ENCODE results near the gene SPOUT1.
A peak's percentile ranks its signal among the peaks of the same experiment; 100 is the strongest.
"Not testable (repeated sequence)": the region's sequence is repeated elsewhere in the genome, so short reads cannot be mapped to it uniquely, and the experiment has no call there.

The SPOUT1 gene

GRCh38 chr9:128829477-128830251 is at the start of gene SPOUT1:
SPOUT1 (minus strand) TSS chr9:128829794; CDS start chr9:128829780, 14 bp downstream.
- DNase-seq (ENCODE audit: low read depth, low spot score) = peak; percentile 61

- DNase-seq (ENCODE audit: low read depth, low spot score) = no peak
These were observed 48.3 kb upstream of the SPOUT1 start for GRCh38 chr9:128877852-128878251.

- not testable (repeated sequence) for DNase-seq (ENCODE audit: low read depth, low spot score)
These were observed 41.3 kb upstream of the SPOUT1 start for GRCh38 chr9:128870941-128871265.

- DNase-seq (ENCODE audit: low read depth, low spot score) = no peak
These were observed 40.7 kb upstream of the SPOUT1 start for GRCh38 chr9:128870128-128870940.

- peak; percentile 75 for DNase-seq (ENCODE audit: low read depth, low spot score)
These were observed 34.1 kb upstream of the SPOUT1 start for GRCh38 chr9:128863647-128864046.

GRCh38 chr9:128862401-128862851 is 32.8 kb upstream of the SPOUT1 start:
- no peak for DNase-seq (ENCODE audit: low read depth, low spot score)

- no peak for DNase-seq (ENCODE audit: low read depth, low spot score)
These were observed 31.9 kb upstream of the SPOUT1 start for GRCh38 chr9:128861501-128861900.

- no peak for DNase-seq (ENCODE audit: low read depth, low spot score)
These were observed 31.3 kb upstream of the SPOUT1 start for GRCh38 chr9:128860937-128861336.

- not testable (repeated sequence) for DNase-seq (ENCODE audit: low read depth, low spot score)
These were observed 28.9 kb upstream of the SPOUT1 start for GRCh38 chr9:128858476-128858875.

- DNase-seq (ENCODE audit: low read depth, low spot score) = not testable (repeated sequence)
These were observed 24.9 kb upstream of the SPOUT1 start for GRCh38 chr9:128854454-128854853.

- DNase-seq (ENCODE audit: low read depth, low spot score) = not testable (repeated sequence)
These were observed 23.1 kb upstream of the SPOUT1 start for GRCh38 chr9:128852646-128853045.

- DNase-seq (ENCODE audit: low read depth, low spot score) = not testable (repeated sequence)
These were observed 22.4 kb upstream of the SPOUT1 start for GRCh38 chr9:128851779-128852600.

GRCh38 chr9:128851024-128851423 is 21.4 kb upstream of the SPOUT1 start:
- DNase-seq (ENCODE audit: low read depth, low spot score) = not testable (repeated sequence)

- DNase-seq (ENCODE audit: low read depth, low spot score) = no peak
These were observed 18.2 kb upstream of the SPOUT1 start for GRCh38 chr9:128847803-128848202.

- DNase-seq (ENCODE audit: low read depth, low spot score) = no peak
These were observed 17.1 kb upstream of the SPOUT1 start for GRCh38 chr9:128846680-128847030.

GRCh38 chr9:128845186-128845931 is 15.8 kb upstream of the SPOUT1 start:
- no peak for DNase-seq (ENCODE audit: low read depth, low spot score)

GRCh38 chr9:128843171-128843570 is 13.6 kb upstream of the SPOUT1 start:
- DNase-seq (ENCODE audit: low read depth, low spot score) = not testable (repeated sequence)

GRCh38 chr9:128841694-128842492 is 12.3 kb upstream of the SPOUT1 start:
- DNase-seq (ENCODE audit: low read depth, low spot score) = no peak

- no peak for DNase-seq (ENCODE audit: low read depth, low spot score)
These were observed 10.9 kb upstream of the SPOUT1 start for GRCh38 chr9:128840524-128840923.

- no peak for DNase-seq (ENCODE audit: low read depth, low spot score)
These were observed 8.7 kb upstream of the SPOUT1 start for GRCh38 chr9:128838338-128838737.

All from iPS DF 19.7 (cell line).